LoVo (cell line): Measurements from ENCODE around the gene ATP6V1A.

Source experiments
- DNase-seq: peaks from one replicate; pipeline ENCODE4 v3.0.0-alpha.2; 2016; ENCODE audit warnings: low spot score

ATP6V1A gene

DNA sequence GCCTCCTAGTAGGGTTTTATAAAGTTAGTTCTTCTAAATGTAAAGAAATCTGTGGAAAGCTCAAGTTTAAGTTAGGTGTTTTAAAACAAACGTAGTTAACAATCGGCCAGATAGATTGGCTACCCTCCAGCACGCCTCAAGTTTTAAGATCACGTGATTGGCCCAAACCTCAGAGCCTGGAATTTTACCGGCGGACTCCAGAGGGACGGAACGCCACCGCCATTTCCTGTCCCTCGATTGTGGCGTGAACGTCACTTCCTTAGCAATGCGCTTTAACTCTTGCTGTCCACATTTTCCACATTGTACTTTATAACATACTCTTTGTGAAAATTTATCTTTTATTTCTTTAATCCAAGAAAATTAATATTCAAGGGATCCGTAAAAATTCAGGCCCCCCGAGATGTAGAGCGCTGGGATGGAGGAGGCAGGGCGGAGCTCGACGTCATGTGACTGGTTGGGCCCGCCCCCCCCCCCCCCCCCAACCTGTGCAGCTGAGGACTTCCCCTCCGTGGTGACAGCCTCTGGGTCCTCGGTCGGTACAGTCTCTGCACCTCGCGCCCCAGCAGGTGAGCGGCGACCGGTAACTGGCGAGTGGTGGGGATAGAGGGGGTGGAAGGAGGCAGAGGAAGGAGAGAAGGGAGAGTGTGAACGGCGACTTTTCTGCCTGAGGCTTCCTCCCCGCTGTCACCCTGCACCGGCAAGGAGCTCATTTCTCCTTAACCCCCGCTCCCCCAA, at the start of gene ATP6V1A:
Gene ATP6V1A, plus strand, starts transcription at position 488 of the 735 bp plus-strand sequence. CDS start 31,719 bp downstream, outside the sequence.
- DNase-seq, result peak; percentile 92

DNA sequence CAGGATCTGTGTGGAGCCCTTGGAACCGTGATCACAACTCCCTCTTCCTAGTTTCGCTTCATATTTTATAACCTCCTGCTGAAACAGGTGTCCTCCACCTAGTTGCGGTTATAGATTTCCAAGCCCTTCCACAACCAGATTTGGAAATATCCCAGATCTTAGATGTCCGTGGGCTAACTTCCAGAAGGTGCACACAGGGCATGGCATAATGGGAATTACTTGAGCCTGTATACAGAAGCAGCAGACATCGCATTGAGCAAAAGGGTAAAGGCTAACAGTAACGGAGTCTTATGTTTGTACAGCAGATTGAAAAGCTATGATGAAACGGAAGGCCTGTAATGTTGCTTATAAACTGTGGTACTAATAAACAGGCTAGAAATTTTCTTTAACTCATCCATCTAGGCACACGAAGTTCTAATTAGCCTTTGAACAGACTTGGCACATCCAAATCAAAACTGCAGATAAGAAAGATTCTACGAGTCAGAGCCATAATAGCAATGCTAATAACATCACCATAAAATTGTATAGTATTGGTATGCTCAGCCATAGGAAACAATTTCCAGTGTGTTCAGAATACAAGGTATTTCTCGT, 49.2 kb upstream of the ATP6V1A start:
- peak; percentile 16 for DNase-seq

GRCh38 chr3:113698213-113698742, 48.6 kb upstream of the ATP6V1A start:
- no peak for DNase-seq

DNA sequence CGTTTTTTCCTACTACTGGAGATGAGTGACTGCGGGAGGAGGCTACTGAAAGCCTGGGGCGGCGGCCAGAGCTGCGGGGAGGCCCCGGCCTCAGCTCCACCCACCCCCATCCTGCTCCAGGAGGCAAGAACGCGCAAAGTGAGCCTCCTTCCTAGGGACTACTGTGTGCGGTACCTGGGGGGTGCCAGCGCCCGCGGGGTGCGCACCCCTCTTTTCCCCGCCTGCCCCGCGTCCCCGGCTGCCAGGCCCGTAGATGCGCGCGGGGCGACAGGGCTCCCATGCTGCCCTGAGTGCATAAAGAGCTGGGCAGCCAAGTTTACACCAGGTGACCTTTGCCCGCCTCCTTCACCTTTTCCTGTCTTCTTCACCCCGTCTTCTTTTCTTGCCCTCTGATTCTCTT, 47.9 kb upstream of the ATP6V1A start:
- DNase-seq, result peak; percentile 16

- no peak for DNase-seq
Observed at GRCh38 chr3:113707835-113708234, 39.0 kb upstream of the ATP6V1A start.

GRCh38 chr3:113712129-113712528, 34.7 kb upstream of the ATP6V1A start:
- no peak for DNase-seq

DNA sequence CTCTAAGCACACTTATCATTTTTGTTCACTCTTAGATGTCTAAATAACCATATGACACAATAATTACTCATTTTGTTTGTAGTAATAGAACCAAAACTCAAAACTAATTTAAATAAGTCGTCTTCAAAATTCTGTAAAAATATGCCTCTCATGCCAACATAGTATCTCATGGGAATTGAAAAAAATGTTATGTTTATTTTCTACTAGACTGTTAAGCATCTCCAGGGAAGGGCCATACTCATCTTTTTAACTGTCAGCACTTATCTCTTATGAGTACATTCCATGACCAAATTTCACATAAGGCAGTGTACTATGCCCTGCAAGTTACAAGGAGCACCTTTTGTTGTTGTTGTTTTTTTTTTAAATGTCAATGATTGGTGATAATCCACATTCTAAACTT, 32.1 kb upstream of the ATP6V1A start:
- no peak for DNase-seq

DNA sequence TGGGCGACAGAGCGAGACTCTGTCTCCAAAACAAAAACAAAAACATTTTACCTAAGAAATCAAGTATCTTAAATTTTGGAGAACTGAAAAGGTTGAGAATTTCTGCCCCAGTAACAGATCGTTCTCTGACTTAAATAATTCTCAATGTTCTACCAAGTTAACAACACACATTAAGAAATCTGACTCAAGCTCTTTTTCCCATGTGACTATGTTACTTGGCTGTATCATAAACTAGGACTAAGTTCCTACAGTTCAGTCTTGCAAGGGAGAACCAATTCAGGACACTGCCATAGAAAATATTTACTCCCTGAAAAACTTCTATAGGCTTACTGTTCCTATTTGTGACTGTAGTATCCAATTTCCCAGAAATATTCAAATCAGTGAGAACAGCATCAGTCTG, 29.5 kb upstream of the ATP6V1A start:
- DNase-seq, result no peak

- DNase-seq, result no peak
Observed at GRCh38 chr3:113717818-113718217, 29.0 kb upstream of the ATP6V1A start.

DNA sequence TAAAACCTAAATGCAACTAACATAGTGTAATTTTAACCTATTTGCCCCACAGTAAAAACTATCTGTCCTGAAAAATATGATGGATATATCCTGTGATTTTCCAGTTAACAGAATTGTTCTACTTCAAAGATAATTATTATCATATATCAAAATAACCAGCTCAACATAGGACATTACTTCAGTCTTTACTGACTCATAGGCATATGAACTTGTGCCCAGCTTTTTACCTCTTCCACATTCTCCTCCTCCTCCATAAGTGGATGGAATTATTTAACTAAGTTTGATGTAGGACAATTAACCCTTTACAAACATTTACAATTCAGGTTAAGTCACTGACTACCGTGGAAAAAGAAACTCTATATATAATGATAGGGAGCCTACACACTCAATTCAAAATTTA, 27.5 kb upstream of the ATP6V1A start:
- no peak for DNase-seq

GRCh38 chr3:113719758-113720157, 27.1 kb upstream of the ATP6V1A start:
- DNase-seq, result no peak

DNA sequence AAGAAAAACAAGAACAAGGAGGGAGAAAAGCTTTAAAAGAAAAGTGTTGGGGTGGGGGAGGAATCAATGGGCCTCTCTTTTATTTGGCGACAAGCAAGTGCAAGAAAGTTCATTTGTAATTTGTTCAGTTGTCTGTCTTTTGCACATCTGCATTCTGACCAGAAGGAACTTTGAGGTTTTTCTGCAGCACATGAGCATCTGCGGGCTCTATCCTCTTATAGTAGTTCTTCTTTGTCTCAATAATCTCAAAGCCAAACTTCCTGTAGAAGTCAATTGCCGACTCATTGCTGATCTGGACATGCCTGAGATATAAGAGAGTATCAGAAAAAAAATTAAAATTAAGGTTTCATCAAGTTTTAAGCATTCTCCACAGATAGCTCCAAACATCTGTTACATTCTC, 25.2 kb upstream of the ATP6V1A start:
- DNase-seq, result no peak

DNA sequence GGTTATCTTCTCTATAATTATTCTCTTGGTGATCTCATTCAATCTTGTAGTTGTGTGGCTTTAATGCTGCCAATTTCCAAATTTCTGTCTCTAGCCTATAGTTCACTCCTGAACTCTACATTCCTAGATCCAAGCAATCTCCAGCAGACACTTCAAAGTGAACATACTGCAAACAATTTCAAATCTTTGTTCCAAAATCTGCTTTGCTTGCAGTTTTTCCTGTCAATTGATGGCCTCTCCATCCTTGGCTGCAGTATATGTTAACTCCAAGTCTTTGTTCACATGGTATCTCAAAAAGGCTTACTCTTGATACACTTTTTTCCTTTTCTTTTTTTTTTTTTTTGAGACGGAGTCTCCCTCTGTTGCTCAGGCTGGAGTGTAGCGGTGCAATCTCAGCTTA, 18.2 kb upstream of the ATP6V1A start:
- DNase-seq, result no peak

DNA sequence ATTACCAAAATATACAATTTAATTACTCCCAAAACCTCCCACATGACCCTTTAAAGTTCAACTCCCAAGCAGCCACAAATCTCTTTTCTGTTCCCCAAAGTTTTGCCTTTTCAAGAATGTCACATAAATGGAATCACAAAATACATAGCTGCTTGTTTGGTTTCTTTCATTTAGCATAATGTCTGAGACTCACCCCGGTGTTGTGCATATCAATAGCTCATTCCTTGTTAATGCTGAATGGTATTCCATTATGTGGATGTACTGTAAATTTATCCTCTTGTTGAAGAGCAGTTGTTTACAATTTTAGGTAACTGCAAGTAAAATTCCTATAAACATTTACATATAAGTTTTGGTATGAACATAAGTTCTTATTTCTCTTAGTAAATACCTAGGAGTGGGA, 16.3 kb upstream of the ATP6V1A start:
- no peak for DNase-seq

DNA sequence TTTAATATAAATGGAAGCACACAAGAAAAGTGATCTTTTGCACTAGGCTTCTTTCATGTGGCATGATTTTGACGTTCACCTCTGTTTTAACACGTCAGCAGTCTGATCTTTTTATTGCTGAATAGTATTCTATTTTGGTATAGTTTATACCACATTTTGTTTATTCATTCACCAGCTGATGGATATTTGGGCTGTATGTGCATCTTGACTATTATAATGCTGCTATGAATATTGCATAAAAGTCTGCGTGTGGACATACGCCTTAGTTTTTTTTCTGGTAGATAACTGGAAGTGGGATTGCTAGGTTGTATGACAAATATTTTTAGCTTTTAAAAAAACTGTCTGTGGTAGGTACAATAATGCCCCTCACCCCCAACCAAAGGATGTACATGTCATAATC, 15.1 kb upstream of the ATP6V1A start:
- no peak for DNase-seq

- peak; percentile 51 for DNase-seq
Observed at GRCh38 chr3:113736548-113737089, 10.2 kb upstream of the ATP6V1A start.

DNA sequence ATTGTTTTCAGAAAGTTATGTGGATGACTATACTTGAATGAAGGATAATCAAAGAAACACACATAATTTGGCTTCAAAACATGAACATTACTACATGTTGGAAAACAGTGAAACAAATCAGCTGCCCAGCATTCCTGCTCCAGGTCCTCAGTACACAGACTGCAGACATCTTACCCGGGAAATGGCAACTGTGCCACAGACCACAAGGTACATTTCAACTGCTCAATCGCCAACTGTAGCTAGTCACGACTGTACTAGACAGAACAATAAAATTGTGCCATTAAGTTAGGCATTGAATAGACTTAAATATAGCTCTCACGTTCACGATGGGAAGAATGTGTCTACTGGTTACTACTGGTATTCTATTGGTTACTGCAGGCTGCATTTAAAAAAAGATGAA, 5.7 kb upstream of the ATP6V1A start:
- DNase-seq, result no peak

GRCh38 chr3:113741620-113742019, 5.2 kb upstream of the ATP6V1A start:
- no peak for DNase-seq

GRCh38 chr3:113743006-113743630, 3.7 kb upstream of the ATP6V1A start:
- no peak for DNase-seq

DNA sequence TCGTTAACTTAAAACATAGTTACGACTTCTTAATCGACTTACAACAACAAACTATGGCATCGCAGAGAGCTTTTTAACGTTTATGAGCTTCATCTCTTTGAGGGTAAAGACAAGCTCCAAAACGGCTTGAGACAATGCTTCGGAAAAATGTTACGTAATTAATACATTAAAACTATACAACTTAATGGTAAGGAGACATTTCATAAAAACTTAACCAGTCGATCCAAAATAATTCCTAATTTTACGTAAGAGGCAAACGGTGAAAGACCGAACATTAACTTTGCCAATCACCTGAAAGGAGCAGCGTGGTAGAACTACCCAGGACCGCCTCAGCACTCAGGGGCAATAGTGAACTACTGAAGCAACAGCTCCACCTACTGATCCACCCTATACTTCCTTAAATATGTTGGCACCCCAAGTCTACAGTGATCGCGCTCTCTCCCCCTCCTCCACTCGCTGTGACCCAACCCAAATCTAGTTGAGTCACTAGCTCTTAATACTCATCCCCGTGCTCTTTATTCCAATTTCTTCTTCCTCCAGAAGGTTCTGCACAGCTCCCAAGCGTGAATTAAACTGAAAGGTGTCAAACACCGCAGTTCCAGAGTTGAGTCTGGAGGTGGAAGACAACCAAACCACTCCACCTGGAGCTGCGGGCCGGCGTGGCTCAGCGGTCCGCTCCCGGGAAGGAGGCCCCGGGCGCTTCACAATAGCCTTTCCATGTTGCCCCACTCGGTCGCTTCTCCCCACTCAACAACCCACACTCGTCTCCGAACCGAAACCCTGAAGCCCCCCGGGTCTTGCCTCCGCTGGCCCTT, 1.7 kb upstream of the ATP6V1A start:
- peak; percentile 88 for DNase-seq

- DNase-seq, result peak; percentile 91
Observed at GRCh38 chr3:113745756-113746547, 883 bp upstream of the ATP6V1A start, which contains the start of gene NAA50. Gene NAA50 (minus strand): TSS chr3:113746249. CDS start chr3:113745949, 300 bp downstream.
